GM21526 (cell line): Measurements from ENCODE around the gene GABBR2.

Experiments
- ATAC-seq: cut with Tn5 transposase; IDR thresholded peaks from one replicate; pipeline ENCODE4 v1.9.1; 2021; ENCODE audit warnings: moderate library complexity; ENCODE audit not compliant: unreplicated experiment, low FRiP score

GABBR2 gene

DNA sequence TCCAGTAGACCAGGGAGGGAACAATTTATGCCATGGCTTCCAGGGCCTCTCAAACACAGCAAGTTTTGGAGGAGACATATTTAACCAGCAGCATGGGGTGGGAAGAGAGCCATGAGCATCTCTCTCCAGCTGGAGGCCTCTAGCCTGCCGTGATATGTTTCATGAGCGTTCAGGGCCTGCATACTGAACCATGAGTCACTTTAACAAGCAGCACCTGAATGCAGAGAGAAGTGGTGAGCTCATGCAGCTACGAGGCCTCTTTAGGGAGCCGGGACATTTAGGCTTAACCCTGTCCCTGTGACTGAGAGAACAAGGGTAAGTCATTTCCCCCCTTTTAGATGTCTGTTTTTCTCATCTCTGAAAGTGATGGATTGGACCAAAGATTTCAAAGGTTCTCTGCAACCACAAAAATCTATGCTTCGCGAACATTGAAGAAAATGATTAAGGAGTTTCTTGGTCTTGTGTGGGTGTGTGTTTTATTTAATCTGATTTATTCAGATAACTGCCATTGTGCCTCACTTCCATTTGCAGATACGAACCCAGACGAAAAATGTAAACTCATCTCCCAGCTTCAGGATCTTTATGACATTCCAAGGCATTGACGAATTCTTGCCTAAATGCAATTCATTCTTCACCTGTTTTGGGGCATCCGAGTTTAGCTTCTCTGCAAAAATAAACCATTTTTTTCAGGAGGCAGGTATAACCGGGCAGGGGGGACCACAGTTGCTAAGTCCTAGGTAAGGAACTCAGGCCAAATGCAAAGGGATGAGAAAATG is 157.0 kb downstream of the GABBR2 start:
- ATAC-seq, result no peak

DNA sequence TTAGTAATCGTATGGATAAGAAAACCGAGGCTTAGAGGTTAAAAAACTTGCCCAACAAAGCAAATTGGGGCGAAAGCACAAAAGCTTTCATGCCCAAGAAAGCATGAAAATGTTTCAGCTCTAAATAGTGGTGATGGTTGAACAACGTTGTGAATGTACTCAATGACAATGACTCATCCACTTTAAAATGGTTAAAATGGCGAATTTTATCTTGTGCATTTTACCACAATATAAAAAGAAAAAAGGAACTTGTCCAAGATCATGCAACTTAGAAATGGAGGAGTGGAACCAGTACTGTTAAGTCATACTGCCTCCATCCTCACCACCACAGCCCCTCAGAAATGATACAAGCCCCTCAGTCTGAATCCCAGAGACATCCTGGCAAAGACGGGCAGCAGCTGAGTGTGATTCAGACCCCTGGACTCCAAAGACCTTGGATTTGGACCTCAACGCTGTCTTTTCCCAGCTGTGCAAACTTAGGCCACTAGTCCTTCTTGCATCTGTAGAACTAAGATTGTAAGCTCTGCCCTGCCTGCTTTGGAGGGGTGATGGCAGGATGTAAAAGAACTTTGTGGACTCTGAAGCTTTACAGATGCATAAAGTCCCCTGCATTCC is 158.4 kb downstream of the GABBR2 start:
- no peak for ATAC-seq

DNA sequence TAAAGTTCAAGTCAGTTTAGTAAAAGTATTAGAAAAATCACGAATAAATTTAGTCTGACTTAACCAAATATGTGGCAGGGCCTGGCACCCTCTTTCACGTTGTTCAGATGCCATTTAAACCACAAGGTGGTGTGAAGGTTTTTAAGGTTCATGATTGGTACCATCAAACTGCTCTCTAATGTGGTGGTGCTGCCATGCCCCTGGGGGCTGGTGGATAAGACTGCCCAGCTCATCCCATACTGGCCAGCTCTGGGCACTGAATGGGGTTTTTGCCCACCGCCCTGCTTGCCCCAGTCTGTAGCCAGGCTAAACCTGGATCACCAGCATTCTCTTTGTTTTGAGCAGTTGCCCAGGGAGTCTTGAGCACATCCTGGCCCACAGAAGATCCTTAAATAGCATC is 159.3 kb downstream of the GABBR2 start:
- ATAC-seq, result no peak

DNA sequence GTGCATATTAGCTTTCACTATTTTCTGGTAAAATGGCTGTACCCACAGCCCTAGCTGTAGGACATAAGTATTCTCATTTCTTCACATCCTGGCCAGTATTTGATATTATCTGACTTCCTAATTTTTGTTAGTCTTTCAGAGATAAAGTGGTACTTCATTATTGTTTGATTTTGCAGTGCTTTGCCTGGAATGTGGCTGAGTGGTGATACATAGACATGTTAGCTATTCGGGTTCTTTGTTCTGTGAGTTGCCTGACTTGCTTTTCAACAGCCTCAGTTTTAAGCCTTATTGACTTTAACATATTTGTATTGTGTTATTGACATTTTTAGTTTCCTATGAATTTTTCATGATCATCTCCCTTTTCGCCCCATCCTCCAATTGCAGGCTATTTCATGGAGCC is 161.1 kb downstream of the GABBR2 start:
- no peak for ATAC-seq

DNA sequence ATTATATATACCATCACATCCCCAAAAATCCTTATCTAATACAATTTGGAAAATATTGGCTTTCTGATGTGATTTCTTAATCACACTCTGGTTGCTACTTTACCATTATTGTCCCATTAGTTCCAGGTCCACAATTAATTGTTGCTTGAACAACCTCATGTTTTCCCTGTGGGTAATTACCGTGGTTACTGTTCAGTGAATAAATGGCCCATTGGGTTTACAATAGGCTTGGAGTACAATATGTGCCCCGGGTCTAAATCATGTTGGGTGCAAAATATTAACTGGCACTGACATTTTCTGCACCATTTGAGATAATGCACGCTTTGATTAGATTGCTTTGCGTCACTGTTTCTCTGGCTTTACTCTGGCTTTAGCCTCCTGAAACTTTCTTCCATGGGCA is 163.7 kb downstream of the GABBR2 start:
- ATAC-seq, result no peak

DNA sequence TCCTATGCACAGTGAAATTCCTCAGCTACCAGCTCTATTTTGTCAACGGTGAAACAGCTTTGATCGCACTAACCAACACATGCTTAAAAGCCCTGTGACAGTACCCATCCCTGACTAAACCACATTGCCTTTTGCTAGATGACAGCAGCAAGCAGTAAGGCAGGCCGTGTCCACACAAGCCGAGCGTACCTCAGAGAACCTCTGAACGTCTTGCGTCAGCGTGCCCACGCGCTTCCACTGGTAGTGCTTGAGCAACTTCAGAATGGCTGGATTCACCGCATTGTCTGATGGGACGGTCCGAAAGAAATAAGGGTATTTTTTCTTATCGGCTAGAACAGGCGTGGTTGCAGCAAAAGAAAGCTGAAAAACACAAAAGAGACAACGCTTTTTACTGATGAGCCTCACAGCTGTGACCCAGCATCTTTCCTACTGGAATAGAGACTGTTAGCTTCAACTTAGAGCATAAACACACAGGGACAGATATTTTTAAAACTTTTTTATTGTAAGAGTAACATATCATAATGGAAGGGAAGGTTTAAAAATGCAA is 167.0 kb downstream of the GABBR2 start:
- no peak for ATAC-seq

DNA sequence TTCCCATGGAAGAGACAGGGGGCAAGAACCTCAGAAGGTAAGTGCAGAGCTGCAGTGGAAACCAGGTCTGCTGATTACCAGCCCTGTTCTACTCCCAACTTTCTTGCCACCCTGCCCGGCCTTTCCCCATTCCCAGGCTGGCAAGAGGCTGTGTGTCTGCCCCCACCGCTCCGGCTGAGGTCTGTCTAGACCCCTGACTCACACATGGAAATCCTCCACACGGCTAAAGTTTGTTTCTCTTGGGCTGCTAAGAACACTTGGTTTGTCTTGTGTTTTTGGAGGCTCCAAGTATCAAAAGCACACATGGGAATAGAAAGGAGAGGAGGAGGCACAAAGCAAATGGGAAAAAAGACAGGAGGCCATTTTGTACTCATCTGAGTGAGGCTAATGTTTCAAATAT is 168.3 kb downstream of the GABBR2 start:
- ATAC-seq, result no peak

DNA sequence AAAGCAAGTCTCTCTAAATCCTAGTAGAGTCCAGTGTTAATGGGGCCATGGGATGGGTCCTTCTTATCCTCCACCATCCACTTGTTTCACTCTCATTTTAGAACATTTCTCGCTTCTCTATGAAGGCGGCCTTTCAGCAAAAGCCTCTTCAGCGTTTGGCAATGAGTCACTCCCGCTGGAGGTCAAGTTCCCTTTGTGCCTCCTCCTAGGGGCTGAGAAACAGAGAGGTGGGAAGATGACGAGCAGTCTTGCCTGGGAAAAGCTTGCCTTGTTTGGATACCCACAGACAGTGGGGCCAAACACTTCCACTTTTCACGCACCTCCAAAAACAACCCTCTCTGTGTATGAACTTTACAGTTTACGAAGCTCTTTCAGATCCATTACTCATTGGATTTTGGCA is 168.8 kb downstream of the GABBR2 start:
- ATAC-seq, result no peak

DNA sequence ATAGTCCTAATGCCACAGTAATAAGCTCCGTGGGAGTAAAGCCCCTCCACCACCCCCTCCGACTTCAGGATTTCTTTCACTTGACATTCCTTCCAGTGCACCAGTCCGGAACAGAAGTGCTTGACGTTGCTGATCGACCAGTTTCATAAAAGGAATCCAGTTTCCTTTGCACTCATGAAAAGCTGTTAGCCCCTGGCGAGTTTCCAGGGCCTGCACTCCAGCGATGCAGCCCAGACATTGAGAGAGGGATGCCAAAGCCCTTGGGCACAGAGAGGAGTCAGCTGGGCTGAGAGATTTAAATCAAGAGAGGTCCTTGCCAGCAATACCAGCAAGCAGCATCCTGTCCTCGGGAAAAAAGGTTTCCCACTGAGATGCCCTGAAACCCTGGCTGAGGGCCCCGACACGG is 170.1 kb downstream of the GABBR2 start:
- ATAC-seq, result no peak

DNA sequence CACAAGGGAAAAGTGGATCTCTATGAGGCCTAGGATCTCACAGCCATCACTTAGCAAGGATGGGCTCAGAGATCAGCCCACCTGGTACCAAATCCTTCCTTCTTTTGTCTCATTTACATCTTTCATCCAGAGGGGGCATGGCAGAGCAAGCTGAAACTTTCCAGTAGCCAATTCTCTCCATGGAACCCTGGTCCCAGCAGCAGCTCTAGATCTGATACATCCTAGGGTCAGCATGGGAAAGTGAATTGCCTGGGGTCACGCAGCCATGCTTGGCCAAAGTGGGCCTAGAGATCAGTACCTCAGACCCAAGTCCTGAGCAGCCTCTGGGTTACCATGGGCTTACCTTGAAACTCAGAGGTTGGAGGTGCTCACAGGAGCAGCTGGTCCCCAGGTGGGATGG is 170.5 kb downstream of the GABBR2 start:
- ATAC-seq, result no peak

DNA sequence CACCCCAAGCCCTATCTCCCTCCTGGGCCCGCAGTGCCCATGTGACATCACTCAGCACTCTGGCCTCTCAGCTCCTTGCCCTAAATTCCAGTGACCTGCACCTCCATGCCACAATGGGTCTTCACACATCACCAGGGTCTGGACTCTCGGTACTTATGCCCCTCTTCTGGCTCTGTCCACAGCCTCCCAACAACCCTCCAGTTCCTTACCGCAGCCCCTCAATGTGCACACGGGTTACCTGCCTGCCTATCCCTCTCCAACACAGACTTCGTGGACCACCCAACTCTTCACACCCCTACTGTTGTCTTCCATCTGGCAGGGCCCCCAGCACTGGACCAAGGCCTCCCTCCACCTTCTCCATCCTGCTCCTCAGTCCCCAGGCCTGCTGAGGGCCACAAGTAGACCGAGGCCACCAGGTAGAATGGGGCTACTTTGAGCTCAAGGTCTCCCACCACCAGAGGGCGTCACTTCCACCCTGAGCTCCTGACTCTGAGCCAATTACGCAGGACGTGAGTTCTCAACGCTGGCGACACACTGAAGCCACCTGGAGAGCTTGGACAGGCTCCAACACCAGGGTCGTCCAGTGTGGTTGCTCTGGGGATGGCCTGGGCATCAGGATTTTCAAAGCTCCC is 172.1 kb downstream of the GABBR2 start:
- no peak for ATAC-seq

DNA sequence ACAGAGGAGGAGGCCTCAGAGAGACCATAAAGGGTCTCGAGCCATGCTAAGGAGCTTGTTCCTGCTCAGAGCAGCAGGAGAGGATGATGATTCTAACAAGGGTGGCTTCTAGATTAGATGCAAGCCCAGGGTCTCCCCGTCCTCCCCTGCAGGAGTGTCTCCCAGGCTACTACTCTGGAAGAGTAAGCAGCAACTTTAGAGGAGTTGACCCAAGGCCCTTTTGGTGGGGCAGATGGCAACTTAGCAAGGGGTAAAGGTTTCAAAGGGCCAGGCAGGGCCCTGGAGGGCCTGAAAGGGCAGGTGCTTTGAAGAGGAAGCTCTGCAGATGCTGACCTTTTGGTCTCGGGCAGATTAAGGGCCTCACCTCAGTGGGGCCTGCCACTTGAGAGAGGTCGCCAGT is 174.9 kb downstream of the GABBR2 start:
- no peak for ATAC-seq

DNA sequence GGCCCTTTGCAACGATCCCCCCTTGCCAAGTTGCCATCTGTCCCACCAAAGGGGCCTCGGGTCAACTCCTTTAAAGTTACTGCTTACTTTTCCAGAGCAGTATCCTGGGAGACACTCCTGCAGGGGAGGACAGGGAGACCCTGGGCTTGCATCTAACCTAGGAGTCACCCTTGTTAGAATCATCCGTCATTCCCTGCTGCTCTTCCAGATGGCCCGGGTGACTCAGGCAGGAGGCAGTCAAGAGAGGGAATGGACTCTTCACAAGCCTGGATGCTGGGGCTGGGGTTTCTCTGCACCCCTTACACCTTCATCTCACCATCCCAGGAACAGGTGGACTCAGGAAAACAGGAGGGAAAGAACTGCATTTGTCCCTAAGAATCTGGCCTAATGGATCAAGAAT is 175.6 kb downstream of the GABBR2 start:
- no peak for ATAC-seq

DNA sequence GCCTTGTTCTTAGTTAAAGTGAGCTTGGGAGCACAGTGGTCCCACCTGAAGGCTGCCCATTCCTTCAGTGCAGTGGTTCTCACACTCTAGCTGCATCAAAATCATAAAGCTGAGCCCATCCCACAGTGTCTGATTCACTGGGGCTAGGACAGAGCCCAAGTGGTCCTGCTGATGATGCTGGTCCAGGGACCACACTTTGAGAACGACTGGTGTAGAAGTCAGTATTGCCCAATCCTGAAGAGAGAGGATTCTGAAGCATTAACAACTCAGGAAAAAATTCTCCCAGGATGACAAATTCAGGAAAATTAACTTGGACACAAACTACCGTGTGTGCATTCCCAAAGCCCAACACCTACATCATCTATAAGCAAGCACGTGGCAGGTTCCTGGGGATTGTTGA is 176.2 kb downstream of the GABBR2 start:
- ATAC-seq, result no peak

DNA sequence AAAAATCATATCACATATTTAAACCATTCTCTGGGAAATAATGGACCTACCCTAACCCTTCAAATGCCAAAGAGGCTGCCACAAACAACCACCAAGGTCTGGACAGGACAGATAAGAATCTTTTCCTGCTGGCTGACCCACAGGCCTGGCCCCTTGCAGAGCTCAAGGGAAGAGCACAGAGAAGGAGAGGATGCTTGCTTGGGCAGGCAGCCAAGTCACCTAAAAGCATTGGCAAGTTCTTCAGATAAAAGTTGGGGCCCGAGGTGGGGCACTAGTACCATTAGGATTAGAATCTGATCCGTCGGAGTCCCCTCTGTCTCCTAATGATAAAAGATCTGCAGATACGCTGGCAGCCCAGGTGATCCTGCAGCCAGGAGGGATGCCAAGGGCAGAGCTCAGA is 176.6 kb downstream of the GABBR2 start:
- ATAC-seq, result no peak

DNA sequence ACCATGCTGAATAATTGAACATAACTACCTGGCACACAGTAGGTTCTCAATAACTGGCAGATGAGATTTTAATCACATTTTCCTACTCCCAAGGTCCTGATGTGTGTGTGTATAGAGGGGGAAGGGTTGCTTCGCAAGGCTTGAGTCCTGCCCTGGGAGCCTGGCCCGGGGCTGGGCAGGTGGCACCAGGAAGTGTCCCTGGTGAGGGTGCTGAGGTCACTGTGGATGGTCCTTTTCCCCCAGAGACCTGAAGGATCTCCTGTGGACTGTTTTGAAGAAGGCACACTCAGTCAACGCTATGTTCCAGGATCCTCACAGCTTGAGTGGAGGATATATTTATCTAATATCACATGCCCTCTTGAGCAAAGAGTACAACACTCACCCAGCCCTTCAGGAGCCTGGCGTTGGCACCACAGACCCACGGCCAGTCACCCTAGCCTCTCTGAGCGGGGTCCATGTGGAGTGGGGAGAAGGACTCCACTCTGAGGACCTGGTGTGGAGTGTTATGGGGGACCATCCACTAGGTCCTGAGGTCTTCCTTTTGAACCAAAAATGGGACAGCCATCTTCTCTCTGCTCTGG is 177.8 kb downstream of the GABBR2 start:
- ATAC-seq, result no peak

DNA sequence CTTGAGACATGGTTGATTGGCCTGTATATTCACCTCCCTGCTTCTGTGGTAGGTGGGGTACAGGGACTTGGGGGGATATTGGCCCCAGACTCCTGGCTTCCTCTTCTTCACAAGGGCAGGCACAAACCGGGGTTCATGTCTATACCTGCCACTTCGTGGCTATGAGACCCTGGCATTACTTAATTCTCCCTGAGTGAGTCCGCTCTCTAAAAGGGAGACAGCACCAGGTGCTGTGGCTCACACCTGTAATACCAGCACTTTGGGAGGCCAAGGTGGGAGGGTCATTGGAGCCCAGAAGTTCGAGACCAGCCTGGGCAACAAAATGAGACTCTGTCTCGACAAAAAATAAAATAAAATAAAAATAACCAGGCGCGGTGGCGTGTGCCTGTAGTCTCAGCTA is 178.5 kb downstream of the GABBR2 start:
- ATAC-seq, result no peak

DNA sequence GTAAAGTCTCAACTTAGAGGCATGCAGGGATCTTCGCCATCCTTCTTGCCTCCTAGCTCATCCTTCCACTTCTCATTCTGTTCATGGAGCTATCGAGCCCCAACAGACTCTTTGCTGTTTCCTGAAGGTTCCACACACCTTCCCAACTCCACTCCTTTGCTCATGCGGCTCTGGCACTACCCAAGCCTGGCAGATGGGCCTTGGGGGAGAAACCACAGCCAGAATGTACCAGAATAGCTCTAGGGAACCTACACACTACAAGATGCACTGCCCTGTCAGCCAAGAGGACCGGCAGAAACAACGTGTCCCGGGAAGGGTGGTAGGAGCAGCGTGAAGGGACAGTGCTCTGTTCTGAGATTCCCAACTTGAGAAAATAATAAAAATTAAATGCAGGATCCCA is 178.9 kb downstream of the GABBR2 start:
- ATAC-seq, result no peak

DNA sequence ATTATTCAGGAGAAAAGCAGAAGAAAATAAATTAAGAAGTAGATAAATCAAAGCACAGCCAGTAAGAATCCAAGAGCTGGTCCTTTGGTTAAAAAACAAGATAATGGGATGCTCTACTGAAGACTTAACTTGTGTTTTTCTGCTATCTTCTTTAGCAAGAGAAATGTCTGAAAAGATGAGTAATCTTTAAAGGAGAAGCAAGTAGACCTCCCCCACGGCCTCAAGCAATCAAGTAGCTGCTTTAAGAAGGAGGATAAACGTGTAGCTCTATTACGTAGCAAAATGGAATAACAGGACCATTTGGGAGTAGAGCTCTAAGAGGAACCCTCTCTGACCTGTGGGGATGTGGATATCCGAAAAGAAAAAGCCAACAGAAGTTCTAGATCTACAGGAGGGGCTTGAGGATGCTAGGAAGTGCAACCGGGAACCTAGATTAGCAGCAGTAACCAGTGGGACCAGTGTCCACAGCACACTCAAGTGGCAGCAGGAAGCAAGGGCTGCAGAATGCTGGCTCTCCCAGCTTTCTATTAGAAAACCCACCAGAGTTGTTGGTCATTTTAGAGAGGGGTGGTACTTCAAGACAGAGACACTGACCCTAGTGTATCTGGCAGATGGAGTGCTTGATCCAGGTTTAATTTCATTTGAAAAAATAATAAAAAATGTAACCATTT is 185.4 kb downstream of the GABBR2 start:
- no peak for ATAC-seq

DNA sequence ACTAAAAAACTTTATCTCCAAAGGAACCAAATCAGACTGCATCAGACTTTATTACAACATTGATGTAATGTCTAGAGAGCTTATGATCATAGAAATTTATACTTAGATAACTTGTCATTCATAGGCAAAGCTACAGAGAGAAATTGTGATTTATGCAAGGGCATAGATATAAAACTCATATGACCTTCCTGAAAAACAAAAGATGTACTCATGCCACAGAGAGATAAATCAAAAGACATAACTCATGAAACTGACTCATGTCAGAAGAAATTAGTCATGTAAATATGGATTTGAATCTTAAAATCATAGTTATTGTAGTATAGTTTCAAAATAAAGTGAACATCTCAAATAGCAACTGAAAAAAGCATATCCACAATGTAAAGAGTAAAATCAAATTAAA is 186.2 kb downstream of the GABBR2 start:
- no peak for ATAC-seq

DNA sequence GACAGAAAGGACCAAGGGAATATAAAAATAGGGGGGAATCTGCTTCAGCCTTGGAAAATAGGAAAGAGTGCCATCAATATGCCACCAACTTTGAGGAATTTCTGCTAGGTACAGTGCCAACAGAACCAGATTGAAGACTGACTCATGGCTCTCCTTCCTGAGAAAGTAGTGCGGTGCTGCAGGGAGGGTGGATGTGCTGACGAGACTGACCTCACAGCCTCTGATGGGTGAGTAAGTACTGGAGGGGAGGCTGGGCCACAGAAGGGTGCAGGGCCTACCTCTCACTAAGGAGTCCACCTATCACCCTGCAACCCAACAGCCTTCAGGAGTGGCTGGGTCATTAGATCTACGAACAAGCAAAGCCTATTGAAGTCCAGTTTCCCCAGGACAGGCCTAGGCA is 187.6 kb downstream of the GABBR2 start:
- no peak for ATAC-seq
